Transverse colon (tissue), 4 donors: Measurements from ENCODE around the gene P4HTM.

Experiments used
- CTCF ChIP-seq, 5 experiments: fragments of 200-600 bp in 3 of 5; fragments of 450-650 bp in 2 of 5; sonication (generic) in 3 of 5; IDR thresholded peaks; 1 replicate in 2 of 5; 2 replicates in 3 of 5; pipeline ENCODE4 v1.5.1; 2016 to 2017; ENCODE audit warnings: antibody characterized with exemption in 5 of 5, inconsistent platforms in 3 of 5, mild to moderate bottlenecking in 2 of 5, moderate library complexity in 1 of 5
- EP300 ChIP-seq: sonication (generic); formaldehyde crosslinking; IDR thresholded peaks from one replicate; pipeline ENCODE4 v1.6.1; 2017; ENCODE audit warnings: antibody characterized with exemption, low read depth
- POLR2AphosphoS5 ChIP-seq, 3 donors: sonication (generic); formaldehyde crosslinking; IDR thresholded peaks; one replicate each; pipeline ENCODE4 v1.6.1; 2016; ENCODE audit warnings: antibody characterized with exemption in 3 of 3

GRCh38 chr3:48951764-48952163 is 38.3 kb upstream of the P4HTM start:
- no peak for TF ChIP-seq CTCF (IDR thresholded peaks at IDR 0.05)
- TF ChIP-seq POLR2AphosphoS5 (IDR thresholded peaks at IDR 0.05), result no peak
- no peak for TF ChIP-seq EP300
